DOHH2 (cell line): ENCODE measurements around the gene OR2A1.
"Not testable (repeated sequence)": the region's sequence is repeated elsewhere in the genome, so short reads cannot be mapped to it uniquely, and the experiment has no call there.

Experiments
- H3F3A ChIP-seq: fragments of 200-600 bp; sonication (generic), shearing (Covaris generic); 2 replicates; pipeline ENCODE4 v1.6.0; 2016; ENCODE audit warnings: antibody characterized with exemption, mild to moderate bottlenecking; ENCODE audit not compliant: control insufficient read depth, insufficient read depth
- H3K27ac ChIP-seq: fragments of 200-600 bp; sonication (generic); 2 replicates; pipeline ENCODE4 v1.5.1; 2014; ENCODE audit warnings: low read depth, mild to moderate bottlenecking, low read length, moderate library complexity
- H3K27me3 ChIP-seq: fragments of 200-600 bp; sonication (generic); 2 replicates; pipeline ENCODE4 v1.6.1; 2014; ENCODE audit warnings: mild to moderate bottlenecking, low read length, mixed read lengths; ENCODE audit not compliant: control insufficient read depth
- H3K36me3 ChIP-seq: fragments of 200-600 bp; sonication (generic); 2 replicates; pipeline ENCODE4 v1.6.1; 2014; ENCODE audit warnings: mild to moderate bottlenecking, low read length, moderate library complexity, mixed read lengths; ENCODE audit not compliant: control insufficient read depth
- H3K4me1 ChIP-seq: fragments of 200-600 bp; sonication (generic); 2 replicates; pipeline ENCODE4 v1.6.1; 2014; ENCODE audit warnings: mild to moderate bottlenecking, low read length, mixed read lengths; ENCODE audit not compliant: control insufficient read depth
- H3K4me2 ChIP-seq: fragments of 200-600 bp; sonication (generic); 2 replicates; pipeline ENCODE4 v1.6.0; 2014; ENCODE audit warnings: mild to moderate bottlenecking, low read length, moderate library complexity
- H3K4me3 ChIP-seq: fragments of 200-600 bp; sonication (generic); 2 replicates; pipeline ENCODE4 v1.5.1; 2014; ENCODE audit warnings: mild to moderate bottlenecking, low read length, mixed read lengths
- H3K79me2 ChIP-seq: fragments of 200-600 bp; sonication (generic); 2 replicates; pipeline ENCODE4 v1.6.1; 2014; ENCODE audit warnings: mild to moderate bottlenecking, low read length, mixed read lengths; ENCODE audit not compliant: control insufficient read depth
- H3K9me2 ChIP-seq: fragments of 200-600 bp; sonication (generic); replicated peaks from 2 replicates; pipeline ENCODE4 v1.6.1; 2014; ENCODE audit warnings: mild to moderate bottlenecking, low read length, mixed read lengths; ENCODE audit not compliant: control insufficient read depth
- H3K9me3 ChIP-seq: fragments of 200-600 bp; sonication (generic); 2 replicates; pipeline ENCODE4 v1.6.1; 2014; ENCODE audit warnings: antibody characterized with exemption, low read length, mixed read lengths; ENCODE audit not compliant: control insufficient read depth, insufficient read depth
- H4K20me1 ChIP-seq: fragments of 200-600 bp; sonication (generic); 2 replicates; pipeline ENCODE4 v1.6.0; 2014; ENCODE audit warnings: low read depth, mild to moderate bottlenecking, antibody characterized with exemption, low read length, moderate library complexity; ENCODE audit not compliant: control insufficient read depth, insufficient read depth

The OR2A1 gene

GRCh38 chr7:144311872-144312469 lies at the start of gene OR2A1:
Gene OR2A1 (plus strand): TSS chr7:144312419. CDS start chr7:144318125, 5,706 bp downstream.
- not testable (repeated sequence) for H3K36me3 ChIP-seq, H3K4me2 ChIP-seq, H3K4me1 ChIP-seq, H3K27ac ChIP-seq, H3K79me2 ChIP-seq, H4K20me1 ChIP-seq, H3K27me3 ChIP-seq, H3F3A ChIP-seq, H3K4me3 ChIP-seq, H3K9me2 ChIP-seq, H3K9me3 ChIP-seq

- H3K9me2 ChIP-seq, H3K27me3 ChIP-seq, H3K9me3 ChIP-seq, H4K20me1 ChIP-seq, H3K4me3 ChIP-seq, H3K4me2 ChIP-seq, H3K79me2 ChIP-seq, H3K36me3 ChIP-seq, H3F3A ChIP-seq, H3K4me1 ChIP-seq, H3K27ac ChIP-seq: not testable (repeated sequence)
These were observed 47.5 kb upstream of the OR2A1 start, which contains the start of gene OR2A7 for GRCh38 chr7:144264692-144265091. Gene OR2A7 (minus strand): TSS chr7:144264792. CDS start chr7:144259628, 5,164 bp downstream.

GRCh38 chr7:144269188-144269587 lies 43.0 kb upstream of the OR2A1 start, which contains the start of gene CTAGE8:
Gene CTAGE8 (minus strand): TSS chr7:144269288. CDS start chr7:144269250, 38 bp downstream.
- H3K79me2 ChIP-seq, H3K9me3 ChIP-seq, H3K4me2 ChIP-seq, H3K9me2 ChIP-seq, H3K4me3 ChIP-seq, H3K27me3 ChIP-seq, H3K4me1 ChIP-seq, H4K20me1 ChIP-seq, H3F3A ChIP-seq, H3K27ac ChIP-seq, H3K36me3 ChIP-seq: not testable (repeated sequence)

- not testable (repeated sequence) for H3F3A ChIP-seq, H3K79me2 ChIP-seq, H3K27me3 ChIP-seq, H3K36me3 ChIP-seq, H3K27ac ChIP-seq, H4K20me1 ChIP-seq, H3K9me2 ChIP-seq, H3K4me2 ChIP-seq, H3K4me1 ChIP-seq, H3K9me3 ChIP-seq, H3K4me3 ChIP-seq
These were observed 36.9 kb upstream of the OR2A1 start for GRCh38 chr7:144275281-144275680.

GRCh38 chr7:144280010-144280409 lies 32.2 kb upstream of the OR2A1 start:
- H3F3A ChIP-seq, H3K27me3 ChIP-seq, H3K4me1 ChIP-seq, H3K9me3 ChIP-seq, H3K4me2 ChIP-seq, H3K36me3 ChIP-seq, H3K27ac ChIP-seq, H3K9me2 ChIP-seq, H3K79me2 ChIP-seq, H3K4me3 ChIP-seq, H4K20me1 ChIP-seq: not testable (repeated sequence)

GRCh38 chr7:144281981-144282380 lies 30.2 kb upstream of the OR2A1 start:
- H3K9me2 ChIP-seq, H3K79me2 ChIP-seq, H3K4me1 ChIP-seq, H3K27me3 ChIP-seq, H3K36me3 ChIP-seq, H3K27ac ChIP-seq, H3K9me3 ChIP-seq, H4K20me1 ChIP-seq, H3F3A ChIP-seq, H3K4me2 ChIP-seq, H3K4me3 ChIP-seq: not testable (repeated sequence)

- H3K27ac ChIP-seq, H3K4me1 ChIP-seq, H3F3A ChIP-seq, H3K27me3 ChIP-seq, H3K9me2 ChIP-seq, H3K4me3 ChIP-seq, H3K9me3 ChIP-seq, H3K36me3 ChIP-seq, H3K4me2 ChIP-seq, H3K79me2 ChIP-seq, H4K20me1 ChIP-seq: not testable (repeated sequence)
These were observed 29.7 kb upstream of the OR2A1 start for GRCh38 chr7:144282490-144282889.

GRCh38 chr7:144283716-144284115 lies 28.5 kb upstream of the OR2A1 start:
- H3K4me2 ChIP-seq, H3K79me2 ChIP-seq, H3K36me3 ChIP-seq, H3K9me2 ChIP-seq, H3K4me3 ChIP-seq, H3K27me3 ChIP-seq, H4K20me1 ChIP-seq, H3K9me3 ChIP-seq, H3K27ac ChIP-seq, H3F3A ChIP-seq, H3K4me1 ChIP-seq: not testable (repeated sequence)
